ENCODE results near the gene TRPM4. TPM values are rescaled to one million over a fixed set of nuclear protein-coding genes. Genes with fewer than 3 reads are reported as not detected.

The TRPM4 gene
- total RNA-seq, 1 experiment from 2014 or later, result 30.0 TPM

GRCh38 chr19:49256691-49257090 is 99.1 kb downstream of the TRPM4 start:
- TF ChIP-seq EZH2phosphoT487 (IDR thresholded peaks at IDR 0.05; ENCODE audit: borderline replicate concordance, low read length) (no peak), CTCF (conservative IDR thresholded peaks at IDR 0.05; ENCODE audit: low read depth, low read length) (no peak), EZH2 (IDR thresholded peaks at IDR 0.05; ENCODE audit: low read length, unreplicated experiment) (no peak)
- Histone ChIP-seq H3K27ac (ENCODE audit: low read length) (no peak overlapping the region), H4K20me1 (ENCODE audit: low read length) (no peaks in the 10 kb centered on the region), H3F3A (ENCODE audit: low read length, unreplicated experiment) (no peaks in the 10 kb centered on the region), H3K27me3 (ENCODE audit: low read length) (peaks cover 24% of the 10 kb centered on the region; the same call in 1 of the 2 replicates), H3K9ac (ENCODE audit: low read length) (no peak overlapping the region), H3K79me2 (ENCODE audit: low read length) (no peaks in the 10 kb centered on the region), H3K4me3 (ENCODE audit: low read length) (no peak overlapping the region), H3K9me2 (replicated peaks; ENCODE audit: low read length) (no peaks in the 10 kb centered on the region), H3K4me1 (ENCODE audit: insufficient read depth, low read length) (no peaks in the 10 kb centered on the region), H3K4me2 (ENCODE audit: low read length) (no peak overlapping the region), H2AFZ (ENCODE audit: low read length) (no peak overlapping the region), H3K9me3 (ENCODE audit: low read length) (peaks cover 11% of the 10 kb centered on the region; the same call in 1 of the 2 replicates), H3K36me3 (ENCODE audit: low read depth, low read length) (no peaks in the 10 kb centered on the region)
- POLR2A ChIA-PET (ENCODE audit: unreplicated experiment), result interaction anchor here (0.7 kb wide), 1 partner anchor 71 kb away, joined by 3 read pairs; no protein-coding TSS in a partner anchor
- BruUV-seq (replicated peaks), result no TSS peak
- intact Hi-C loops (cut with micrococcal nuclease), result no loop called here
- DNase-seq, result no peak
- CTCF ChIA-PET, result interaction anchor here (0.7 kb wide), 1 partner anchor 62 kb away, joined by 3 read pairs; no protein-coding TSS in a partner anchor
- no peak for ATAC-seq

Other genes starting within 250 kb of the TRPM4 start
- 1.6 and 1.8 TPM in 2 replicates for gene DHDH, start 224.1 kb upstream of the TRPM4 start, total RNA-seq (2014; rRNA removed)
- gene BAX, start 202.9 kb upstream of the TRPM4 start, total RNA-seq (2014; rRNA removed), result 43.0 and 44.8 TPM in 2 replicates
- 1,109 and 1,250 TPM in 2 replicates for gene FTL, start 192.5 kb upstream of the TRPM4 start, total RNA-seq (2014; rRNA removed)
- gene GYS1, start 164.5 kb upstream of the TRPM4 start, total RNA-seq (2014; rRNA removed), result 38.6 and 54.0 TPM in 2 replicates
- 291 and 421 TPM in 2 replicates for gene RUVBL2, start 163.9 kb upstream of the TRPM4 start, total RNA-seq (2014; rRNA removed)
- gene LHB, start 140.7 kb upstream of the TRPM4 start, total RNA-seq (2014; rRNA removed), result not detected in 2 replicates
- gene CGB3, start 133.5 kb upstream of the TRPM4 start, total RNA-seq (2014; rRNA removed), result not detected in 2 replicates
- not detected in 2 replicates for gene CGB2, start 125.9 kb upstream of the TRPM4 start, total RNA-seq (2014; rRNA removed)
- 0.95 TPM in 1 of 2 replicates, not detected in the other for gene CGB1, start 120.9 kb upstream of the TRPM4 start, total RNA-seq (2014; rRNA removed)
- gene CGB5, start 113.9 kb upstream of the TRPM4 start, total RNA-seq (2014; rRNA removed), result 0.52 TPM in 1 of 2 replicates, not detected in the other
- 1.2 and 2.2 TPM in 2 replicates for gene CGB8, start 108.7 kb upstream of the TRPM4 start, total RNA-seq (2014; rRNA removed)
- gene CGB7, start 100.0 kb upstream of the TRPM4 start, total RNA-seq (2014; rRNA removed), result 0.04 and 0.63 TPM in 2 replicates
- gene NTF4, start 93.0 kb upstream of the TRPM4 start, total RNA-seq (2014; rRNA removed), result 0.18 and 1.6 TPM in 2 replicates
- gene KCNA7, start 85.1 kb upstream of the TRPM4 start, total RNA-seq (2014; rRNA removed), result not detected in 2 replicates
- 367 and 485 TPM in 2 replicates for gene SNRNP70, start 72.3 kb upstream of the TRPM4 start, total RNA-seq (2014; rRNA removed)
- 5.8 and 11.6 TPM in 2 replicates for gene LIN7B, start 43.4 kb upstream of the TRPM4 start, total RNA-seq (2014; rRNA removed)
- gene C19orf73, start 38.6 kb upstream of the TRPM4 start, total RNA-seq (2014; rRNA removed), result 0.15 TPM in 1 of 2 replicates, not detected in the other
- 56.3 and 59.0 TPM in 2 replicates for gene PPFIA3, start 38.2 kb upstream of the TRPM4 start, total RNA-seq (2014; rRNA removed)
- not detected in 2 replicates for gene HRC, start 2.4 kb upstream of the TRPM4 start, total RNA-seq (2014; rRNA removed)
- not detected in 2 replicates for gene SLC6A16, start 167.4 kb downstream of the TRPM4 start, total RNA-seq (2014; rRNA removed)
- not detected in 2 replicates for gene CD37, start 177.6 kb downstream of the TRPM4 start, total RNA-seq (2014; rRNA removed)
- 56.2 and 72.2 TPM in 2 replicates for gene TEAD2, start 204.6 kb downstream of the TRPM4 start, total RNA-seq (2014; rRNA removed)
- gene DKKL1, start 206.1 kb downstream of the TRPM4 start, total RNA-seq (2014; rRNA removed), result 2.4 and 4.2 TPM in 2 replicates
- not detected in 2 replicates for gene KASH5, start 230.5 kb downstream of the TRPM4 start, total RNA-seq (2014; rRNA removed)

Data from PC-3 (cell line).